Measurements from ENCODE around the gene PRKRIP1.
A peak's percentile ranks its signal among the peaks of the same experiment; 100 is the strongest.

PRKRIP1 gene

GRCh38 chr7:102417105-102417504 is 20.9 kb downstream of the PRKRIP1 start:
- Histone ChIP-seq H3K4me3 (ENCODE audit: low read length) (no peak overlapping the region), H3K27me3 (replicated peaks; ENCODE audit: control insufficient read depth, insufficient read depth, low read length) (no peaks in the 10 kb centered on the region), H3K36me3 (ENCODE audit: control insufficient read depth, insufficient read depth, low read length, severe bottlenecking) (peaks cover 77% of the 10 kb centered on the region), H3K9me3 (ENCODE audit: control insufficient read depth, low read length) (no peaks in the 10 kb centered on the region), H3K4me1 (ENCODE audit: control insufficient read depth, insufficient read depth, low read length) (peaks cover 8% of the 10 kb centered on the region), H3K9ac (ENCODE audit: low read length) (no peak overlapping the region)
- no peak for DNase-seq (ENCODE audit: low read depth)

DNA sequence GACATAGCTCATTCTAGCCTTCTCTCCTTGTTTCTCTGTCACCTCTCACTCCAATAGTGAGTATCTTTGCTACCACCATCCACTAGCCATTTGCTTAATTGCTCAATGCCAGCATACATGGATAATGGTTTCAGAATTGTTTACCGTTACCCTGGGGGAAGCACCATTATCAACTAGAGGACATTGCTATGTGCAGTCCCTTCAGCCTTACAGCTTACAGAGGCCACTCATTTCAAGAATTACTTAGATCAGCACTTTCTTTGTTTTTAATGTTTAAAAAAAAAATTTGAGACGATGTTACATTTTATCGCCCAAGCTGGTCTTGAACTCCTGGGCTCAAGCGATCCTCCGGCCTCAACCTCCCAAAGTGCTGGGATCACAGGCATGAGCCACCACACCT is 22.4 kb downstream of the PRKRIP1 start:
- Histone ChIP-seq H3K4me3 (ENCODE audit: low read length) (no peak overlapping the region), H3K27me3 (replicated peaks; ENCODE audit: control insufficient read depth, insufficient read depth, low read length) (no peaks in the 10 kb centered on the region), H3K4me1 (ENCODE audit: control insufficient read depth, insufficient read depth, low read length) (no peaks in the 10 kb centered on the region), H3K9ac (ENCODE audit: low read length) (no peak overlapping the region), H3K9me3 (ENCODE audit: control insufficient read depth, low read length) (no peaks in the 10 kb centered on the region), H3K36me3 (ENCODE audit: control insufficient read depth, insufficient read depth, low read length, severe bottlenecking) (peaks cover 72% of the 10 kb centered on the region)
- no peak for DNase-seq (ENCODE audit: low read depth)

- Histone ChIP-seq H3K4me1 (ENCODE audit: control insufficient read depth, insufficient read depth, low read length) (peaks cover 9% of the 10 kb centered on the region), H3K36me3 (ENCODE audit: control insufficient read depth, insufficient read depth, low read length, severe bottlenecking) (peaks cover 66% of the 10 kb centered on the region), H3K9ac (ENCODE audit: low read length) (no peak overlapping the region), H3K27me3 (replicated peaks; ENCODE audit: control insufficient read depth, insufficient read depth, low read length) (no peaks in the 10 kb centered on the region), H3K4me3 (ENCODE audit: low read length) (no peak overlapping the region), H3K9me3 (ENCODE audit: control insufficient read depth, low read length) (no peaks in the 10 kb centered on the region)
- no peak for DNase-seq (ENCODE audit: low read depth)
Measured at GRCh38 chr7:102421706-102422240, 25.6 kb downstream of the PRKRIP1 start.

DNA sequence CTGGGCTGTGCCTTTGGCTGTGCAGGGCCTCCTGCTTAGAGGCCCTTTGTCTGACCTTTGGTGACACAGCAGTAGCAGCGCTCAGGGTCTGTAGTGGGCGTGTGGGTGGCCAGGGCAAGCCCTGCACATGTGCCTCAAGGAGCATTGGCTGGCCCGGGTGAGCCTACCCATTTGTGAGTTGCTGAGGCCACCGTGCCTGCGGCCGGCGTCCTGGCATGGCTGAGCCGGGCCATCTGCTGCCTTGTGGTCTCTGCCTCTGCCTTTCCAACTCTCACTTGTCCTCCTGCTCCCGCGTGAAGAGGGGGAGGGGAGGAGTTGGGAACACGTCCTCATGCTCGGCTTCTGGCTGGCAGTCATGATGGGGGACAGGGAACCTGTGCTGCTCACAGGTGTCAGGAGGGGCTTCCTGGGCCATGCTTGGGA is 28.0 kb downstream of the PRKRIP1 start:
- Histone ChIP-seq H3K4me1 (ENCODE audit: control insufficient read depth, insufficient read depth, low read length) (peaks cover 9% of the 10 kb centered on the region), H3K9ac (ENCODE audit: low read length) (no peak overlapping the region), H3K36me3 (ENCODE audit: control insufficient read depth, insufficient read depth, low read length, severe bottlenecking) (peaks cover 51% of the 10 kb centered on the region), H3K27me3 (replicated peaks; ENCODE audit: control insufficient read depth, insufficient read depth, low read length) (no peaks in the 10 kb centered on the region), H3K9me3 (ENCODE audit: control insufficient read depth, low read length) (no peaks in the 10 kb centered on the region), H3K4me3 (ENCODE audit: low read length) (no peak overlapping the region)
- DNase-seq (ENCODE audit: low read depth), result no peak

GRCh38 chr7:102424787-102425218 is 28.6 kb downstream of the PRKRIP1 start:
- Histone ChIP-seq H3K27me3 (replicated peaks; ENCODE audit: control insufficient read depth, insufficient read depth, low read length) (no peaks in the 10 kb centered on the region), H3K9me3 (ENCODE audit: control insufficient read depth, low read length) (no peaks in the 10 kb centered on the region), H3K4me1 (ENCODE audit: control insufficient read depth, insufficient read depth, low read length) (peaks cover 9% of the 10 kb centered on the region), H3K36me3 (ENCODE audit: control insufficient read depth, insufficient read depth, low read length, severe bottlenecking) (peaks cover 47% of the 10 kb centered on the region), H3K9ac (ENCODE audit: low read length) (no peak overlapping the region), H3K4me3 (ENCODE audit: low read length) (no peak overlapping the region)
- DNase-seq (ENCODE audit: low read depth), result no peak

- Histone ChIP-seq H3K4me1 (ENCODE audit: control insufficient read depth, insufficient read depth, low read length) (peaks cover 9% of the 10 kb centered on the region), H3K9ac (ENCODE audit: low read length) (no peak overlapping the region), H3K36me3 (ENCODE audit: control insufficient read depth, insufficient read depth, low read length, severe bottlenecking) (peaks cover 43% of the 10 kb centered on the region), H3K9me3 (ENCODE audit: control insufficient read depth, low read length) (no peaks in the 10 kb centered on the region), H3K27me3 (replicated peaks; ENCODE audit: control insufficient read depth, insufficient read depth, low read length) (no peaks in the 10 kb centered on the region), H3K4me3 (ENCODE audit: low read length) (no peak overlapping the region)
- DNase-seq (ENCODE audit: low read depth), result no peak
Measured at GRCh38 chr7:102425639-102426267, 29.6 kb downstream of the PRKRIP1 start.

GRCh38 chr7:102426268-102427018 is 30.3 kb downstream of the PRKRIP1 start:
- no peaks in the 10 kb centered on the region for H3K9me3 ChIP-seq (ENCODE audit: control insufficient read depth, low read length)
- peaks cover 36% of the 10 kb centered on the region for H3K36me3 ChIP-seq (ENCODE audit: control insufficient read depth, insufficient read depth, low read length, severe bottlenecking)
- H3K27me3 ChIP-seq (replicated peaks; ENCODE audit: control insufficient read depth, insufficient read depth, low read length), result no peaks in the 10 kb centered on the region
- H3K4me3 ChIP-seq (ENCODE audit: low read length), result no peak overlapping the region
- H3K4me1 ChIP-seq (ENCODE audit: control insufficient read depth, insufficient read depth, low read length), result peaks cover 9% of the 10 kb centered on the region
- DNase-seq (ENCODE audit: low read depth), result no peak
- no peak overlapping the region for H3K9ac ChIP-seq (ENCODE audit: low read length)

- Histone ChIP-seq H3K9ac (ENCODE audit: low read length) (no peak overlapping the region), H3K9me3 (ENCODE audit: control insufficient read depth, low read length) (no peaks in the 10 kb centered on the region), H3K4me1 (ENCODE audit: control insufficient read depth, insufficient read depth, low read length) (peaks cover 9% of the 10 kb centered on the region), H3K36me3 (ENCODE audit: control insufficient read depth, insufficient read depth, low read length, severe bottlenecking) (peaks cover 33% of the 10 kb centered on the region), H3K27me3 (replicated peaks; ENCODE audit: control insufficient read depth, insufficient read depth, low read length) (no peaks in the 10 kb centered on the region), H3K4me3 (ENCODE audit: low read length) (no peak overlapping the region)
- no peak for DNase-seq (ENCODE audit: low read depth)
Measured at GRCh38 chr7:102427019-102427405, 30.8 kb downstream of the PRKRIP1 start.

- H3K27me3 ChIP-seq (replicated peaks; ENCODE audit: control insufficient read depth, insufficient read depth, low read length), result no peaks in the 10 kb centered on the region
- H3K9me3 ChIP-seq (ENCODE audit: control insufficient read depth, low read length), result no peaks in the 10 kb centered on the region
- no peak for DNase-seq (ENCODE audit: low read depth)
- H3K4me1 ChIP-seq (ENCODE audit: control insufficient read depth, insufficient read depth, low read length), result peaks cover 10% of the 10 kb centered on the region
- peaks cover 26% of the 10 kb centered on the region for H3K36me3 ChIP-seq (ENCODE audit: control insufficient read depth, insufficient read depth, low read length, severe bottlenecking)
- H3K4me3 ChIP-seq (ENCODE audit: low read length), result no peak overlapping the region
- no peak overlapping the region for H3K9ac ChIP-seq (ENCODE audit: low read length)
Measured at GRCh38 chr7:102429141-102429899, 33.2 kb downstream of the PRKRIP1 start.

DNA sequence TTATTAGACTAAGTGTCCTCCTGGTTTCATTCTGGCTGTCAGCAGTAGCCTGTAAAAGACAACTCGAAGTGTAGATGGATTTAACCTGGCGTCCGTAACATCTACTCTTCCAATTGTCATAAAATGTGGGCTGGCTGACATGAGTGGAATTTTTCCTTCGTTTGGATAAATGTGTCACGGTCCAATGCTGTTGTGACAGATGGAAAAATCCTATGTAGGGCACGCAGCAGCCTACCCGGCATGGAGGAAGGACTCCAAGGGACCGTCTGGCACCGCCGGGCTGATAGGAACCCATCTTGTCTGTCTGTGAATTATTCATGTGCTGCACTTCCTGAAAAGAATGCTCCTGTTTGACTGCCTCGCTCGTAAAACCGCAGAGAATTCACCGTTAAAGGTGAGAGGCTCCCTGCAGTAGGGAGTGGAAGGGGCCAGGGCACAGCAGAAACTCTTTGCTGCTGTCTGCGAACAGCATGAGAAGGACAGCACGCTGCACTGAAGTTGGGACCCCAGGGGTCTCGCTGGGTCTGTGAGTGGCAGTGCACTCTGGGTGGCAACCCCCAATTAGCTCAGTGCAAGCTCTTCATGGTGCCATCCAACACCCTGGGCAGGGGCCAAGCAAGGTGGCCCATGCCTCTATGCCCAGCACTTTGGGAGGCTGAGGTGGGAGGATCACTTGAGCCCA is 35.6 kb downstream of the PRKRIP1 start:
- H3K9me3 ChIP-seq (ENCODE audit: control insufficient read depth, low read length), result no peaks in the 10 kb centered on the region
- peak; percentile 15 for DNase-seq (ENCODE audit: low read depth)
- H3K9ac ChIP-seq (ENCODE audit: low read length), result no peak overlapping the region
- H3K27me3 ChIP-seq (replicated peaks; ENCODE audit: control insufficient read depth, insufficient read depth, low read length), result no peaks in the 10 kb centered on the region
- peaks cover 6% of the 10 kb centered on the region for H3K4me1 ChIP-seq (ENCODE audit: control insufficient read depth, insufficient read depth, low read length)
- peaks cover 5% of the 10 kb centered on the region for H3K36me3 ChIP-seq (ENCODE audit: control insufficient read depth, insufficient read depth, low read length, severe bottlenecking)
- no peak overlapping the region for H3K4me3 ChIP-seq (ENCODE audit: low read length)
